IMR-90 (cell line): ENCODE data around the gene XRN2. TPM values are rescaled to one million over a fixed set of nuclear protein-coding genes. Genes with fewer than 3 reads are reported as not detected.

Experiments
- ATAC-seq: fragments of 200-7000 bp; cut with Tn5 transposase; 2 replicates; pipeline ENCODE4 v1.9.1; 2020; ENCODE audit warnings: low read depth, mild to moderate bottlenecking, moderate library complexity
- BruUV-seq: library from RNA; stranded (reverse); fragments of 400-500 nt; replicated peaks from 2 replicates; lab custom pipeline; 2021; lab: Mats Ljungman, UMichigan
- CTCF ChIA-PET: fragments of 300-600 bp; formaldehyde crosslinking; extraction: SDS; loops from one replicate; lab custom pipeline; 2021; ENCODE audit warnings: antibody characterized with exemption; lab: Yijun Ruan, JAX
- POLR2A ChIA-PET: fragments of 300-600 bp; sonication (Branson Sonifier 250); formaldehyde crosslinking; loops from one replicate; lab custom pipeline; 2022; ENCODE audit warnings: antibody characterized with exemption; ENCODE audit not compliant: unreplicated experiment; lab: Charles Lee
- DNase-seq: peaks from one replicate; pipeline ENCODE4 v3.0.0; 2013
- H2AFZ ChIP-seq: replicated peaks from 2 replicates; pipeline ENCODE3; 2013; ENCODE audit warnings: low read length, mild to moderate bottlenecking; ENCODE audit not compliant: poor library complexity
- H2AK5ac ChIP-seq: 2 replicates; pipeline ENCODE4 v1.6.1; 2013; ENCODE audit warnings: low read depth, low read length, inconsistent platforms
- H2AK9ac ChIP-seq: replicated peaks from 2 replicates; pipeline ENCODE3; 2013; ENCODE audit warnings: mild to moderate bottlenecking, low read depth, low read length, moderate library complexity; ENCODE audit not compliant: poor library complexity
- H2BK120ac ChIP-seq: 2 replicates; pipeline ENCODE4 v1.6.1; 2013; ENCODE audit warnings: low read depth, low read length, inconsistent platforms
- H2BK15ac ChIP-seq: 3 replicates; pipeline ENCODE4 v1.6.1; 2013; ENCODE audit warnings: low read depth, low read length, inconsistent platforms
- H2BK20ac ChIP-seq: 2 replicates; pipeline ENCODE4 v1.6.1; 2013; ENCODE audit warnings: low read depth, mild to moderate bottlenecking, inconsistent platforms, low read length, moderate library complexity
- H2BK5ac ChIP-seq: 2 replicates; pipeline ENCODE4 v1.6.1; 2013; ENCODE audit warnings: mild to moderate bottlenecking, low read depth, low read length, inconsistent platforms; ENCODE audit not compliant: poor library complexity, severe bottlenecking
- H3K14ac ChIP-seq: replicated peaks from 2 replicates; pipeline ENCODE4 v1.6.1; 2013; ENCODE audit warnings: low read depth, low read length, inconsistent platforms
- H3K18ac ChIP-seq: 2 replicates; pipeline ENCODE4 v1.6.1; 2013; ENCODE audit warnings: low read depth, low read length, control low read depth
- H3K23ac ChIP-seq: 2 replicates; pipeline ENCODE4 v1.6.1; 2013; ENCODE audit warnings: low read depth, low read length, inconsistent platforms
- H3K27ac ChIP-seq: 2 replicates; pipeline ENCODE4 v1.5.1; 2013; ENCODE audit warnings: mild to moderate bottlenecking, control low read depth, low read length; ENCODE audit not compliant: insufficient read depth
- H3K27me3 ChIP-seq: 2 replicates; pipeline ENCODE4 v1.6.1; 2013; ENCODE audit warnings: low read length; ENCODE audit not compliant: control insufficient read depth, insufficient read depth
- H3K36me3 ChIP-seq: 2 replicates; pipeline ENCODE4 v1.6.1; 2013; ENCODE audit warnings: low read length, mixed read lengths; ENCODE audit not compliant: control insufficient read depth, insufficient read depth
- H3K4ac ChIP-seq: 2 replicates; pipeline ENCODE4 v1.6.1; 2013; ENCODE audit warnings: low read depth, low read length, inconsistent platforms
- H3K4me1 ChIP-seq: 2 replicates; pipeline ENCODE4 v1.6.1; 2013; ENCODE audit warnings: low read length, mixed read lengths; ENCODE audit not compliant: control insufficient read depth, insufficient read depth
- H3K4me2 ChIP-seq: 2 replicates; pipeline ENCODE4 v1.6.1; 2013; ENCODE audit warnings: low read depth, mild to moderate bottlenecking, control low read depth, low read length, moderate library complexity
- H3K4me3 ChIP-seq: 2 replicates; pipeline ENCODE4 v1.5.1; 2013; ENCODE audit warnings: low read depth, mild to moderate bottlenecking, control low read depth, low read length, moderate library complexity; ENCODE audit not compliant: insufficient read depth
- H3K56ac ChIP-seq: 2 replicates; pipeline ENCODE4 v1.6.1; 2013; ENCODE audit warnings: low read length, inconsistent platforms; ENCODE audit not compliant: insufficient read depth; ENCODE audit errors: extremely low read depth
- H3K79me1 ChIP-seq, 2 experiments: 2 replicates each; pipeline ENCODE4 v1.6.1; 2013; ENCODE audit warnings: low read length in 2 of 2, inconsistent platforms in 1 of 2, low read depth in 1 of 2
- H3K9ac ChIP-seq: 2 replicates; pipeline ENCODE4 v1.6.1; 2013; ENCODE audit warnings: low read depth, low read length, control low read depth
- H3K9me1 ChIP-seq: 2 replicates; pipeline ENCODE4 v1.6.1; 2013; ENCODE audit warnings: low read length, inconsistent platforms; ENCODE audit not compliant: insufficient read depth
- H3K9me3 ChIP-seq: 2 replicates; pipeline ENCODE4 v1.6.1; 2013; ENCODE audit warnings: low read length; ENCODE audit not compliant: control insufficient read depth, insufficient read depth
- H4K20me1 ChIP-seq: 2 replicates; pipeline ENCODE4 v1.6.1; 2013; ENCODE audit warnings: low read length, inconsistent platforms; ENCODE audit not compliant: insufficient read depth
- H4K5ac ChIP-seq: 2 replicates; pipeline ENCODE4 v1.6.1; 2013; ENCODE audit warnings: mild to moderate bottlenecking, low read depth, low read length, control low read depth
- H4K8ac ChIP-seq, 2 experiments: 2 replicates each; pipeline ENCODE4 v1.6.1; 2013; ENCODE audit warnings: low read depth in 2 of 2, low read length in 2 of 2, control low read depth in 1 of 2, inconsistent platforms in 1 of 2
- H4K91ac ChIP-seq: 2 replicates; pipeline ENCODE4 v1.6.1; 2013; ENCODE audit warnings: low read depth, low read length, inconsistent platforms; ENCODE audit not compliant: insufficient read depth
- CHD1 ChIP-seq: IDR thresholded peaks from 2 replicates; pipeline ENCODE4 v1.6.1; 2012; ENCODE audit warnings: low read depth, low read length, improper control_type of control experiment
- FOS ChIP-seq: fragments of 150-350 bp; IDR thresholded peaks from 2 replicates; pipeline ENCODE4 v1.6.1; 2016; ENCODE audit warnings: low read depth, low read length
- WGBS, 2 experiments: methylation state at CpG; one replicate each; pipeline versions ENCODE4 v1.1.5 to v1.1.7; 2013; ENCODE audit warnings: missing lambda C conversion rate in 2 of 2; ENCODE audit not compliant: insufficient read length in 1 of 2; ENCODE audit errors: extremely low coverage in 2 of 2; 5-methylcytosine and 5-hydroxymethylcytosine counted together
- dilution Hi-C: fragments of 300-500 bp; cut with HindIII; formaldehyde crosslinking; loops from one replicate; pipeline ENCODE4 v1.14.3; 2018; ENCODE audit warnings: low sequenced_read_pairs; ENCODE audit not compliant: unreplicated experiment
- in situ Hi-C: fragments of 300-500 bp; cut with MboI; formaldehyde crosslinking; loops from 3 replicates; pipeline ENCODE4 v1.14.3; 2019; ENCODE audit warnings: low sequenced_read_pairs, inconsistent platforms, mixed read lengths
- intact Hi-C: fragments of 100-400 bp; cut with micrococcal nuclease; formaldehyde crosslinking; loops from 2 replicates; pipeline ENCODE4 v1.10.0; 2022
- polyA plus RNA-seq, 3 experiments: library from polyadenylated mRNA; depleted of rRNA; stranded (reverse); fragments of >200 nt; gene quantifications; 2 replicates each; pipeline ENCODE4 v1.2.3, GENCODE V29; 2012; ENCODE audit warnings: low replicate concordance in 1 of 3
- total RNA-seq: library from RNA; depleted of rRNA; stranded (reverse); fragments of >200 nt; gene quantifications from 2 replicates; pipeline ENCODE4 v1.2.3, GENCODE V29; 2012

XRN2 gene
- total and polyA plus RNA-seq, 2 of the 4 experiments (the other 2 are of a cell fraction), result 58.1 to 70.8 TPM

DNA sequence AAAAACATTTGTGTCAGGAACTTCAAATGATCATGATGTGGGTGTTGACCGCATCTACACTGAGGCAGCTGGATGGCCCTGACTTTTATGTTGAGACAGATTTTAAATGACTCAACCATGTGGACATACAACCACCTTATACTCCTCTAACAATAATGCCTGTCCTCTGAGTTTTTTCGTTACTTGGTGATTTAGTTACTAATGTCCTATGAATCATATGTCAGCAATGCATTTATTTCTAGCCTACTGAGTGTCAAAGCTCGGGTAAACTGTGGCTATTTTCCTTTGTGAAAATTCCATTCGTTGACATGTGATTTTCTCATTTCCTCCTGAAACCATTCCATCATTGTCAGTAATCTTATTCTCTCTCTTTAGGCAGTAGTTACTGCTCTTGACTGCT, 133.1 kb downstream of the XRN2 start:
- in situ Hi-C loops (no loop called here), intact Hi-C loops (no loop called here), dilution Hi-C loops (no loop called here)
- Histone ChIP-seq H3K27me3 (no peaks in the 10 kb centered on the region; the same call in 1 of the 2 replicates), H3K4me3 (no peak overlapping the region), H4K91ac (no peak overlapping the region), H2BK120ac (no peak overlapping the region), H3K9me1 (no peaks in the 10 kb centered on the region), H3K4me1 (no peaks in the 10 kb centered on the region), H3K23ac (no peak overlapping the region), H3K4me2 (peak overlapping the region; percentile 62; the same call in 1 of the 2 replicates), H4K5ac (no peak overlapping the region), H4K8ac (no peak overlapping the region), H3K9me3 (no peaks in the 10 kb centered on the region), H3K56ac (no peak overlapping the region), H3K14ac (no peak overlapping the region), H3K4ac (no peak overlapping the region), H3K79me1 (no peaks in the 10 kb centered on the region), H2BK15ac (no peak overlapping the region), H2BK5ac (no peak overlapping the region), H3K36me3 (no peaks in the 10 kb centered on the region), H2BK20ac (no peak overlapping the region), H3K18ac (no peak overlapping the region), H2AK5ac (no peak overlapping the region), H3K27ac (no peak overlapping the region), H3K9ac (no peak overlapping the region), H4K20me1 (no peaks in the 10 kb centered on the region), H2AFZ (no peak overlapping the region), H2AK9ac (no peak overlapping the region)
- TF ChIP-seq CHD1, result no peak
- TF ChIP-seq FOS, result 0 out of 2 replicates have a peak, but pooled peaks have one; percentile 21
- POLR2A ChIA-PET, result no interaction called here
- no TSS peak for BruUV-seq
- DNase-seq (peak; percentile 72), ATAC-seq (peak; percentile 67)
- WGBS, 2 experiments, result 20% methylated on average over 2 of the region's 4 CpGs; no CpG with 5 or more reads in 1 of the 2 experiments
- CTCF ChIA-PET, result interaction anchor here (0.6 kb wide), 1 partner anchor 1657 kb away, joined by 5 read pairs; no protein-coding TSS in a partner anchor
